OCI-LY1 (cell line): Measurements from ENCODE around the gene CCL8.

ENCODE experiments used
- H2AFZ ChIP-seq: fragments of 200-600 bp; sonication (generic), shearing (Covaris generic); 2 replicates; pipeline ENCODE4 v1.6.0; 2014; ENCODE audit warnings: antibody characterized with exemption, mild to moderate bottlenecking, low read length
- H3F3A ChIP-seq: fragments of 200-600 bp; sonication (generic), shearing (Covaris generic); 2 replicates; pipeline ENCODE4 v1.6.0; 2014; ENCODE audit warnings: mild to moderate bottlenecking, antibody characterized with exemption, low read length, moderate library complexity; ENCODE audit not compliant: insufficient read depth
- H3K27ac ChIP-seq: fragments of 200-600 bp; sonication (generic); 2 replicates; pipeline ENCODE4 v1.5.1; 2014; ENCODE audit warnings: low read length, mixed run types, mild to moderate bottlenecking, low read depth; ENCODE audit not compliant: poor library complexity, severe bottlenecking
- H3K27me3 ChIP-seq: fragments of 200-600 bp; sonication (generic); 2 replicates; pipeline ENCODE4 v1.6.0; 2014; ENCODE audit warnings: antibody characterized with exemption, mild to moderate bottlenecking, low read length, moderate library complexity; ENCODE audit not compliant: insufficient read depth
- H3K36me3 ChIP-seq: fragments of 200-600 bp; sonication (generic); 2 replicates; pipeline ENCODE4 v1.6.1; 2014; ENCODE audit warnings: mild to moderate bottlenecking, antibody characterized with exemption, low read length, moderate library complexity, mixed read lengths; ENCODE audit not compliant: insufficient read depth
- H3K4me1 ChIP-seq: fragments of 200-600 bp; sonication (generic); 2 replicates; pipeline ENCODE4 v1.5.1; 2014; ENCODE audit warnings: mild to moderate bottlenecking, low read length, moderate library complexity; ENCODE audit not compliant: insufficient read depth, severe bottlenecking
- H3K4me2 ChIP-seq: fragments of 200-600 bp; sonication (generic), shearing (Covaris generic); 2 replicates; pipeline ENCODE4 v1.6.1; 2014; ENCODE audit warnings: low read length
- H3K4me3 ChIP-seq: fragments of 200-600 bp; sonication (generic); 2 replicates; pipeline ENCODE4 v1.5.1; 2014; ENCODE audit warnings: low read length, low read depth, mild to moderate bottlenecking, mixed read lengths; ENCODE audit not compliant: poor library complexity, severe bottlenecking
- H3K79me2 ChIP-seq: fragments of 200-600 bp; shearing (Covaris generic); 2 replicates; pipeline ENCODE4 v1.6.1; 2016; ENCODE audit warnings: mixed run types, low read length, mixed read lengths; ENCODE audit not compliant: insufficient read depth
- H3K9ac ChIP-seq: fragments of 200-600 bp; sonication (generic), shearing (Covaris generic); 2 replicates; pipeline ENCODE4 v1.6.1; 2014; ENCODE audit warnings: mild to moderate bottlenecking, low read length, mixed read lengths
- H3K9me2 ChIP-seq: fragments of 200-600 bp; sonication (generic), shearing (Covaris generic); 2 replicates; pipeline ENCODE4 v1.6.1; 2014; ENCODE audit warnings: low read depth, mild to moderate bottlenecking, low read length, mixed read lengths
- H3K9me3 ChIP-seq: fragments of 200-600 bp; shearing (Covaris generic); 2 replicates; pipeline ENCODE4 v1.6.1; 2014; ENCODE audit warnings: low read length, mixed read lengths
- H4K20me1 ChIP-seq: fragments of 200-600 bp; sonication (generic), shearing (Covaris generic); 2 replicates; pipeline ENCODE4 v1.6.0; 2016; ENCODE audit warnings: mild to moderate bottlenecking, low read length; ENCODE audit not compliant: insufficient read depth
- EZH2 ChIP-seq: fragments of 200-600 bp; sonication (generic), shearing (Covaris generic); IDR thresholded peaks from 2 replicates; pipeline ENCODE4 v1.8.0; 2017; ENCODE audit warnings: borderline replicate concordance, mixed run types, mild to moderate bottlenecking, antibody characterized with exemption, low read length, moderate library complexity, mixed read lengths
- TF ChIP-seq, protein P1 (sequence below): fragments of 200-600 bp; sonication (generic), shearing (Covaris generic); IDR thresholded peaks from 2 replicates; pipeline ENCODE4 v1.5.1; 2017; ENCODE audit warnings: mild to moderate bottlenecking, antibody characterized with exemption, low read length, moderate library complexity, mixed read lengths

CCL8 gene

DNA sequence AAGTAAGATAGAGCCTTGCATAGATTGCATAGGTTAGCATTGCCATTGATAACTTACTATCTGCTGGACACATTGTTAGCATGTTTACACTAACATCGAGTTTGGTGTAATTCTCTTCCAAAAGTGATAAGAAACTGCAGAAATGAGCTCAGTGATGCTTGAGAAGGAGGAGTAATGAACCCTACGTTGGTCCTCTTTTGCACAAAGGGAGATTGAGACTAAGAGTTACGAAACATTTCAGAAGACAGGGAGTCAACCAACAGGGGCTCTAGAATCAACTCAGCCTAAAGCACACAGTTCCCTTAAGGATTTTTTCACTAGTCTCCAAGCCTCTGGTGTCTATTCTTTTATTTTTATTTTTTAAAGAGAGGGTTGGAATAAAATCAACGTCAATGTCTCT, 42.4 kb upstream of the CCL8 start:
- no peaks in the 10 kb centered on the region for H3K9me3 ChIP-seq
- no peak overlapping the region for H3K9ac ChIP-seq
- H3K9me2 ChIP-seq, result no peaks in the 10 kb centered on the region
- no peaks in the 10 kb centered on the region for H3K27me3 ChIP-seq
- TF ChIP-seq, protein P1, sequence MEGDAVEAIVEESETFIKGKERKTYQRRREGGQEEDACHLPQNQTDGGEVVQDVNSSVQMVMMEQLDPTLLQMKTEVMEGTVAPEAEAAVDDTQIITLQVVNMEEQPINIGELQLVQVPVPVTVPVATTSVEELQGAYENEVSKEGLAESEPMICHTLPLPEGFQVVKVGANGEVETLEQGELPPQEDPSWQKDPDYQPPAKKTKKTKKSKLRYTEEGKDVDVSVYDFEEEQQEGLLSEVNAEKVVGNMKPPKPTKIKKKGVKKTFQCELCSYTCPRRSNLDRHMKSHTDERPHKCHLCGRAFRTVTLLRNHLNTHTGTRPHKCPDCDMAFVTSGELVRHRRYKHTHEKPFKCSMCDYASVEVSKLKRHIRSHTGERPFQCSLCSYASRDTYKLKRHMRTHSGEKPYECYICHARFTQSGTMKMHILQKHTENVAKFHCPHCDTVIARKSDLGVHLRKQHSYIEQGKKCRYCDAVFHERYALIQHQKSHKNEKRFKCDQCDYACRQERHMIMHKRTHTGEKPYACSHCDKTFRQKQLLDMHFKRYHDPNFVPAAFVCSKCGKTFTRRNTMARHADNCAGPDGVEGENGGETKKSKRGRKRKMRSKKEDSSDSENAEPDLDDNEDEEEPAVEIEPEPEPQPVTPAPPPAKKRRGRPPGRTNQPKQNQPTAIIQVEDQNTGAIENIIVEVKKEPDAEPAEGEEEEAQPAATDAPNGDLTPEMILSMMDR, result no peak
- TF ChIP-seq EZH2, result no peak
- H4K20me1 ChIP-seq, result no peaks in the 10 kb centered on the region
- no peaks in the 10 kb centered on the region for H3K4me1 ChIP-seq
- H3F3A ChIP-seq, result no peaks in the 10 kb centered on the region
- no peak overlapping the region for H3K27ac ChIP-seq
- H3K4me2 ChIP-seq, result no peak overlapping the region
- H3K79me2 ChIP-seq, result no peaks in the 10 kb centered on the region
- no peak overlapping the region for H2AFZ ChIP-seq
- no peaks in the 10 kb centered on the region for H3K36me3 ChIP-seq
- H3K4me3 ChIP-seq, result no peak overlapping the region

DNA sequence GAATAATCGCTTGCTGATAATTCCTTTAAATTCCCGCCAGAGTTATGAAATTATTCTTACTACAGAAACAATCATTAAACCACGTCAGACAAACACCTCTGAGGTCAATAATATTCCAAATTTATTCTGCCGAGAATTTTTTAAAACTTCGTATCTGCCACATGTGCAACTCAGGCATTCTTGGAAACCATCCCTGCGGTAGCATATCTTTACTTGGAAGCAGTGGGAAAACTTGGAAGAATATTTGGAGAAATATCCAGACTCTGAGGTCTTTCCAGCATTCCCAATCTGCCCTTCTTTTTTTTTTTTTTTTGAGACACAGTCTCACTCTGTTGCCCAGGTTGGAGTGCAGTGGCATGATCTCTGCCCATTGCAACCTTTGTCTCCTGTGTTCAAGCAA, 35.7 kb upstream of the CCL8 start:
- H3K27ac ChIP-seq, result no peak overlapping the region
- H3F3A ChIP-seq, result no peaks in the 10 kb centered on the region
- no peaks in the 10 kb centered on the region for H3K36me3 ChIP-seq
- H2AFZ ChIP-seq, result no peak overlapping the region
- no peak overlapping the region for H3K4me2 ChIP-seq
- H3K4me3 ChIP-seq, result no peak overlapping the region
- no peaks in the 10 kb centered on the region for H3K79me2 ChIP-seq
- no peaks in the 10 kb centered on the region for H4K20me1 ChIP-seq
- TF ChIP-seq, protein P1, result no peak
- no peak for TF ChIP-seq EZH2
- H3K4me1 ChIP-seq, result no peaks in the 10 kb centered on the region
- no peak overlapping the region for H3K9ac ChIP-seq
- H3K9me2 ChIP-seq, result no peaks in the 10 kb centered on the region
- no peaks in the 10 kb centered on the region for H3K27me3 ChIP-seq
- no peaks in the 10 kb centered on the region for H3K9me3 ChIP-seq

DNA sequence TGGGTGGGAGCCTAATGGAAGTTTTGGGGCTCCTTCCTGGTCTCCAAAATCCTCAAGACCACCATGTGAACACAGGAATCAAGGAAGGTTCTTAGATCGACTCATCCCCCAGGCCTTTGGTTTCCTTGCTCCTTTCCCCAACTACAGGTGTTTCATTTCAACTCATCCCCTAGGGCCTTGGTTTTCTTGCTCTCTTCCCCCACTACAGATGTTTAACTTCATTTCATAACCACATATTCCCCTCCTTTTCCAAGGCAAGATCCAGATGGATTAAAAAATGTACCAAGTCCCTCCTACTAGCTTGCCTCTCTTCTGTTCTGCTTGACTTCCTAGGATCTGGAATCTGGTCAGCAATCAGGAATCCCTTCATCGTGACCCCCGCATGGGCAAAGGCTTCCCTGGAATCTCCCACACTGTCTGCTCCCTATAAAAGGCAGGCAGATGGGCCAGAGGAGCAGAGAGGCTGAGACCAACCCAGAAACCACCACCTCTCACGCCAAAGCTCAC, 33.9 kb upstream of the CCL8 start, which contains the start of gene CCL11:
CCL11 (plus strand) TSS at position 457 of the 507 bp plus-strand sequence. CDS start 67 bp downstream, outside the sequence.
- Histone ChIP-seq H3K36me3 (no peaks in the 10 kb centered on the region), H3K27me3 (no peaks in the 10 kb centered on the region), H2AFZ (no peak within 1 kb of the TSS), H3K4me2 (no peak within 1 kb of the TSS), H3K27ac (no peak within 1 kb of the TSS), H3F3A (no peaks in the 10 kb centered on the region), H4K20me1 (no peaks in the 10 kb centered on the region), H3K79me2 (no peaks in the 10 kb centered on the region), H3K4me3 (no peak within 1 kb of the TSS), H3K9me3 (no peaks in the 10 kb centered on the region), H3K9me2 (no peaks in the 10 kb centered on the region), H3K4me1 (no peaks in the 10 kb centered on the region), H3K9ac (no peak within 1 kb of the TSS)
- TF ChIP-seq, protein P1, result no peak
- TF ChIP-seq EZH2, result no peak
